HL-60 (cell line): ENCODE data around the gene DCC.

ENCODE experiments used
- DNase-seq, 2 experiments: peaks; one replicate each; pipeline ENCODE4 v3.0.0-alpha.2; 2010 to 2020; ENCODE audit warnings: low read depth in 1 of 2, low spot score in 1 of 2
- H3K27ac ChIP-seq: fragments of 250-450 bp; sonication (Bioruptor Pico); replicated peaks from 2 replicates; pipeline ENCODE4 v1.5.1; 2020; ENCODE audit warnings: mild to moderate bottlenecking, moderate library complexity
- H3K27me3 ChIP-seq: fragments of 250-450 bp; sonication (Bioruptor Pico); 2 replicates; pipeline ENCODE4 v1.5.1; 2021; ENCODE audit warnings: mild to moderate bottlenecking, moderate library complexity; ENCODE audit not compliant: insufficient read depth, poor library complexity, severe bottlenecking
- H3K4me3 ChIP-seq: replicated peaks from 2 replicates; pipeline ENCODE4 v1.5.1; 2011; ENCODE audit warnings: mild to moderate bottlenecking, control low read depth, low read length; ENCODE audit not compliant: insufficient read depth
- CTCF ChIP-seq: IDR thresholded peaks from one replicate; pipeline ENCODE4 v1.5.1; 2011; ENCODE audit warnings: low read length, control low read depth, inconsistent platforms; ENCODE audit not compliant: insufficient read depth
- GABPA ChIP-seq: IDR thresholded peaks from 2 replicates; pipeline ENCODE4 v1.6.1; 2012; ENCODE audit warnings: low read depth
- POLR2AphosphoS5 ChIP-seq: IDR thresholded peaks from 2 replicates; pipeline ENCODE4 v1.6.1; 2012; ENCODE audit warnings: low read depth
- REST ChIP-seq: IDR thresholded peaks from 2 replicates; pipeline ENCODE4 v1.6.1; 2012; ENCODE audit warnings: low read depth; ENCODE audit not compliant: insufficient replicate concordance
- SPI1 ChIP-seq: IDR thresholded peaks from 2 replicates; pipeline ENCODE4 v1.6.1; 2012; ENCODE audit warnings: low read depth, mild to moderate bottlenecking, borderline replicate concordance

Gene DCC

GRCh38 chr18:52569492-52569891 lies 229.5 kb downstream of the DCC start:
- Histone ChIP-seq H3K27ac (no peak overlapping the region), H3K27me3 (no peaks in the 10 kb centered on the region), H3K4me3 (no peak overlapping the region)
- TF ChIP-seq CTCF (no peak), GABPA (no peak), POLR2AphosphoS5 (no peak), REST (no peak), SPI1 (no peak)
- no peak for DNase-seq

- H3K4me3 ChIP-seq: no peak overlapping the region
- DNase-seq: no peak
- no peaks in the 10 kb centered on the region for H3K27me3 ChIP-seq
- H3K27ac ChIP-seq: no peak overlapping the region
- TF ChIP-seq CTCF (no peak), REST (no peak), GABPA (no peak), SPI1 (no peak), POLR2AphosphoS5 (no peak)
Measured at GRCh38 chr18:52570975-52571374, 231.0 kb downstream of the DCC start.

GRCh38 chr18:52572036-52573000 lies 232.3 kb downstream of the DCC start:
- TF ChIP-seq REST (no peak), POLR2AphosphoS5 (no peak), SPI1 (no peak), CTCF (no peak), GABPA (no peak)
- no peaks in the 10 kb centered on the region for H3K27me3 ChIP-seq
- no peak overlapping the region for H3K27ac ChIP-seq
- H3K4me3 ChIP-seq: no peak overlapping the region
- no peak for DNase-seq
